ENCODE measurements around the gene SLC43A2. TPM values are rescaled to one million over a fixed set of nuclear protein-coding genes. Genes with fewer than 3 reads are reported as not detected.

SLC43A2 gene
- total RNA-seq, 4 donors from 2014 or later, result 3.6 to 15.6 (median 6.8) TPM

GRCh38 chr17:1638624-1639300 lies 10.1 kb upstream of the SLC43A2 start:
- intact Hi-C loops (cut with DNase I; ENCODE audit: low total_unique reads), result loop anchor here (5.0 kb wide), 1 partner anchor 66 kb away; no protein-coding TSS in a partner anchor
- no peak overlapping the region for H3K27ac ChIP-seq
- TF ChIP-seq POLR2A (IDR thresholded peaks at IDR 0.05) (no peak), CTCF (IDR thresholded peaks at IDR 0.05) (no peak)
- DNase-seq, result no peak
- H3K4me3 ChIP-seq, result no peak overlapping the region
- peaks cover 0 to 5% of the 10 kb centered on the region in 2 donors for H3K4me1 ChIP-seq
- no peaks in the 10 kb centered on the region for H3K36me3 ChIP-seq
- H3K27me3 ChIP-seq, result no peaks in the 10 kb centered on the region
- H3K9me3 ChIP-seq, result no peaks in the 10 kb centered on the region

- no peaks in the 10 kb centered on the region for H3K27me3 ChIP-seq
- intact Hi-C loops (cut with DNase I; ENCODE audit: low total_unique reads), result loop anchor here (5.0 kb wide), 1 partner anchor 66 kb away; no protein-coding TSS in a partner anchor
- DNase-seq, result no peak
- no peaks in the 10 kb centered on the region for H3K9me3 ChIP-seq
- TF ChIP-seq CTCF (IDR thresholded peaks at IDR 0.05) (no peak), POLR2A (IDR thresholded peaks at IDR 0.05) (no peak)
- no peak overlapping the region for H3K27ac ChIP-seq
- H3K4me1 ChIP-seq, result no peaks in the 10 kb centered on the region
- no peaks in the 10 kb centered on the region for H3K36me3 ChIP-seq
- no peak overlapping the region for H3K4me3 ChIP-seq
Observed at GRCh38 chr17:1638171-1638590, 9.5 kb upstream of the SLC43A2 start.

- Histone ChIP-seq H3K4me1 (no peaks in the 10 kb centered on the region), H3K27me3 (no peaks in the 10 kb centered on the region), H3K27ac (no peak overlapping the region), H3K9me3 (no peaks in the 10 kb centered on the region), H3K4me3 (no peak overlapping the region), H3K36me3 (no peaks in the 10 kb centered on the region)
- DNase-seq, result no peak
- intact Hi-C loops (cut with DNase I; ENCODE audit: low total_unique reads), result loop anchor here (5.0 kb wide), 1 partner anchor 65 kb away; no protein-coding TSS in a partner anchor
- TF ChIP-seq POLR2A (IDR thresholded peaks at IDR 0.05) (no peak), CTCF (IDR thresholded peaks at IDR 0.05) (no peak)
Observed at GRCh38 chr17:1636732-1637285, 8.2 kb upstream of the SLC43A2 start.

- DNase-seq, result no peak
- no peaks in the 10 kb centered on the region for H3K27me3 ChIP-seq
- H3K9me3 ChIP-seq, result no peaks in the 10 kb centered on the region
- H3K27ac ChIP-seq, result no peak overlapping the region
- no peak overlapping the region for H3K4me3 ChIP-seq
- no peaks in the 10 kb centered on the region for H3K36me3 ChIP-seq
- H3K4me1 ChIP-seq, result no peaks in the 10 kb centered on the region
- TF ChIP-seq POLR2A (IDR thresholded peaks at IDR 0.05) (no peak), CTCF (IDR thresholded peaks at IDR 0.05) (no peak)
- intact Hi-C loops (cut with DNase I; ENCODE audit: low total_unique reads), result loop anchor here (5.0 kb wide), 1 partner anchor 64 kb away; no protein-coding TSS in a partner anchor
Observed at GRCh38 chr17:1635675-1636465, 7.2 kb upstream of the SLC43A2 start.
